RWPE2 (cell line): ENCODE results near the gene PCBP4.

Source experiments
- ATAC-seq: fragments of 200-7000 bp; cut with Tn5 transposase; 3 replicates; pipeline ENCODE4 v1.9.1; 2021; ENCODE audit warnings: low read depth
- DNase-seq: peaks from one replicate; pipeline ENCODE4 v3.0.0-alpha.2; 2020; ENCODE audit warnings: low spot score
- H3K27ac ChIP-seq: fragments of 450-650 bp; 2 replicates; pipeline ENCODE4 v1.5.1; 2017; ENCODE audit warnings: mild to moderate bottlenecking; ENCODE audit not compliant: poor library complexity, severe bottlenecking
- H3K27me3 ChIP-seq: fragments of 250-450 bp; sonication (Bioruptor Pico); 2 replicates; pipeline ENCODE4 v1.5.1; 2021; ENCODE audit warnings: mild to moderate bottlenecking, moderate library complexity; ENCODE audit not compliant: insufficient read depth, poor library complexity, severe bottlenecking
- H3K36me3 ChIP-seq: fragments of 250-450 bp; sonication (Bioruptor Pico); 2 replicates; pipeline ENCODE4 v1.5.1; 2020; ENCODE audit warnings: low read depth, mild to moderate bottlenecking, moderate library complexity
- H3K4me1 ChIP-seq: fragments of 250-450 bp; sonication (Bioruptor Pico); 2 replicates; pipeline ENCODE4 v1.5.1; 2021; ENCODE audit warnings: mild to moderate bottlenecking, moderate library complexity; ENCODE audit not compliant: insufficient read depth, poor library complexity, severe bottlenecking
- H3K4me3 ChIP-seq: fragments of 250-450 bp; sonication (Bioruptor Pico); 2 replicates; pipeline ENCODE4 v1.5.1; 2021; ENCODE audit warnings: mild to moderate bottlenecking, moderate library complexity; ENCODE audit not compliant: severe bottlenecking
- H3K9me3 ChIP-seq: fragments of 250-450 bp; sonication (Bioruptor Pico); 2 replicates; pipeline ENCODE4 v1.5.1; 2021; ENCODE audit warnings: mild to moderate bottlenecking, moderate library complexity; ENCODE audit not compliant: severe bottlenecking
- CTCF ChIP-seq: fragments of 450-650 bp; IDR thresholded peaks from one replicate; pipeline ENCODE4 v1.5.1; 2017; ENCODE audit warnings: mild to moderate bottlenecking, moderate library complexity; ENCODE audit not compliant: poor library complexity, severe bottlenecking

Gene PCBP4

GRCh38 chr3:51978143-51978502 lies 10.9 kb upstream of the PCBP4 start:
- H3K36me3 ChIP-seq, result no peaks in the 10 kb centered on the region
- no peaks in the 10 kb centered on the region for H3K27me3 ChIP-seq
- peaks cover 16% of the 10 kb centered on the region for H3K4me1 ChIP-seq
- peak overlapping the region; percentile 21 for H3K27ac ChIP-seq
- no peaks in the 10 kb centered on the region for H3K9me3 ChIP-seq
- no peak overlapping the region for H3K4me3 ChIP-seq
- ATAC-seq, result no peak
- no peak for TF ChIP-seq CTCF
- no peak for DNase-seq

GRCh38 chr3:51977446-51978142 lies 10.3 kb upstream of the PCBP4 start:
- Histone ChIP-seq H3K4me3 (no peak overlapping the region), H3K27me3 (no peaks in the 10 kb centered on the region), H3K9me3 (no peaks in the 10 kb centered on the region), H3K4me1 (peaks cover 16% of the 10 kb centered on the region), H3K27ac (peak overlapping the region; percentile 21), H3K36me3 (no peaks in the 10 kb centered on the region)
- DNase-seq, result no peak
- ATAC-seq, result 0 out of 3 replicates have a peak, but pooled peaks have one; percentile 6
- TF ChIP-seq CTCF, result no peak

GRCh38 chr3:51975852-51976549 lies 8.7 kb upstream of the PCBP4 start:
- DNase-seq, result no peak
- ATAC-seq, result no peak
- Histone ChIP-seq H3K9me3 (no peaks in the 10 kb centered on the region), H3K27me3 (no peaks in the 10 kb centered on the region), H3K4me3 (no peak overlapping the region), H3K4me1 (peaks cover 16% of the 10 kb centered on the region), H3K27ac (no peak overlapping the region), H3K36me3 (no peaks in the 10 kb centered on the region)
- TF ChIP-seq CTCF, result no peak

GRCh38 chr3:51974963-51975851 lies 8.0 kb upstream of the PCBP4 start, which contains the start of gene ABHD14A:
ABHD14A (plus strand) TSS chr3:51975064; CDS start chr3:51975136, 72 bp downstream.
- Histone ChIP-seq H3K27ac (peak within 1 kb of the TSS; percentile 70), H3K36me3 (no peaks in the 10 kb centered on the region), H3K4me1 (peaks cover 16% of the 10 kb centered on the region), H3K4me3 (peak within 1 kb of the TSS; percentile 49), H3K27me3 (no peaks in the 10 kb centered on the region), H3K9me3 (no peaks in the 10 kb centered on the region)
- TF ChIP-seq CTCF, result no peak
- peak; percentile 72 for ATAC-seq
- no peak for DNase-seq
